Esophagus squamous epithelium (tissue), 5 donors: ENCODE data around the gene LRP2. TPM values are rescaled to one million over a fixed set of nuclear protein-coding genes. Genes with fewer than 3 reads are reported as not detected.

Source experiments
- DNase-seq: peaks from one replicate; lab custom pipeline; 2025; lab: John Stamatoyannopoulos, UW
- H3K27ac ChIP-seq, 4 donors: fragments of 200-600 bp; sonication (generic); one replicate each; pipeline ENCODE4 v1.5.1; 2016 to 2019; ENCODE audit warnings: mild to moderate bottlenecking in 1 of 4
- H3K27me3 ChIP-seq, 4 donors: fragments of 200-600 bp; sonication (generic); 1 replicate in 3 of 4; 2 replicates in 1 of 4; pipeline versions ENCODE4 v1.5.1 to v1.6.0; 2017 to 2021; ENCODE audit warnings: antibody characterized with exemption in 1 of 4
- H3K36me3 ChIP-seq, 3 donors: fragments of 200-600 bp; sonication (generic); one replicate each; pipeline ENCODE4 v1.5.1; 2016 to 2019
- H3K4me1 ChIP-seq, 3 donors: fragments of 200-600 bp; sonication (generic); one replicate each; pipeline ENCODE4 v1.5.1; 2017 to 2019
- H3K4me3 ChIP-seq, 4 donors: fragments of 200-600 bp; sonication (generic); 1 replicate in 3 of 4; 2 replicates in 1 of 4; pipeline ENCODE4 v1.5.1; 2016 to 2019; ENCODE audit warnings: mild to moderate bottlenecking in 2 of 4, moderate library complexity in 1 of 4
- H3K9me3 ChIP-seq, 3 donors: fragments of 200-600 bp; sonication (generic); one replicate each; pipeline ENCODE4 v1.5.1; 2016 to 2019
- CTCF ChIP-seq, 6 experiments: fragments of 450-650 bp in 4 of 6; fragments of 200-600 bp in 2 of 6; sonication (generic) in 2 of 6; IDR thresholded peaks; one replicate each; pipeline ENCODE4 v1.5.1; 2016 to 2019; ENCODE audit warnings: antibody characterized with exemption in 6 of 6, mild to moderate bottlenecking in 4 of 6, moderate library complexity in 4 of 6
- POLR2A ChIP-seq, 4 donors: fragments of 450-650 bp; IDR thresholded peaks; one replicate each; pipeline ENCODE4 v1.6.1; 2017; ENCODE audit warnings: antibody characterized with exemption in 4 of 4, mild to moderate bottlenecking in 4 of 4, moderate library complexity in 3 of 4
- WGBS, 2 donors: methylation state at CpG; one replicate each; pipeline ENCODE4 v1.1.5; 2018; 5-methylcytosine and 5-hydroxymethylcytosine counted together
- intact Hi-C: fragments of 100-400 bp; cut with DNase I; formaldehyde crosslinking; loops from one replicate; pipeline ENCODE4 v1.15.0; 2022
- total RNA-seq, 4 donors: library from RNA; depleted of rRNA; stranded (reverse); fragments of >200 nt; gene quantifications; one replicate each; pipeline ENCODE4 v1.1.0, GENCODE V29; 2016
- donor health status: DM: yes; HTN: yes; CAD: no.

The LRP2 gene
- total RNA-seq, 4 donors from 2014 or later = under 0.01 to 0.04 TPM; not detected in 2

GRCh38 chr2:169260846-169261642, 101.3 kb downstream of the LRP2 start:
- no peaks in the 10 kb centered on the region for H3K4me1 ChIP-seq
- no peak for DNase-seq
- H3K27ac ChIP-seq = no peak overlapping the region
- H3K36me3 ChIP-seq = no peaks in the 10 kb centered on the region
- no peaks in the 10 kb centered on the region for H3K9me3 ChIP-seq
- H3K27me3 ChIP-seq = no peaks in the 10 kb centered on the region
- no peak overlapping the region for H3K4me3 ChIP-seq
- intact Hi-C loops = no loop called here
- TF ChIP-seq POLR2A (IDR thresholded peaks at IDR 0.05) = no peak
- no peak for TF ChIP-seq CTCF (IDR thresholded peaks at IDR 0.05)

- Histone ChIP-seq H3K27ac (no peak overlapping the region), H3K9me3 (no peaks in the 10 kb centered on the region), H3K4me3 (no peak overlapping the region), H3K4me1 (no peaks in the 10 kb centered on the region), H3K36me3 (no peaks in the 10 kb centered on the region), H3K27me3 (no peaks in the 10 kb centered on the region)
- no peak for DNase-seq
- intact Hi-C loops = no loop called here
- WGBS, 2 donors = 71 to 88% methylated on average over 1 of the region's 1 CpG
- TF ChIP-seq POLR2A (IDR thresholded peaks at IDR 0.05) (no peak), CTCF (IDR thresholded peaks at IDR 0.05) (no peak)
Measured at GRCh38 chr2:169260246-169260645, 102.1 kb downstream of the LRP2 start.

- intact Hi-C loops = no loop called here
- Histone ChIP-seq H3K36me3 (no peaks in the 10 kb centered on the region), H3K4me1 (no peaks in the 10 kb centered on the region), H3K27me3 (no peaks in the 10 kb centered on the region), H3K27ac (no peak overlapping the region), H3K4me3 (no peak overlapping the region), H3K9me3 (no peaks in the 10 kb centered on the region)
- no peak for DNase-seq
- no peak for TF ChIP-seq CTCF (IDR thresholded peaks at IDR 0.05)
- no peak for TF ChIP-seq POLR2A (IDR thresholded peaks at IDR 0.05)
- 80 to 90% methylated on average over 5 of the region's 5 CpGs for WGBS, 2 donors
Measured at GRCh38 chr2:169259402-169259801, 102.9 kb downstream of the LRP2 start.

GRCh38 chr2:169258045-169258601, 104.2 kb downstream of the LRP2 start:
- no peaks in the 10 kb centered on the region for H3K9me3 ChIP-seq
- H3K4me3 ChIP-seq = no peak overlapping the region
- WGBS, 2 donors = 53 to 56% methylated on average over 3 of the region's 3 CpGs
- H3K27ac ChIP-seq = no peak overlapping the region
- H3K27me3 ChIP-seq = no peaks in the 10 kb centered on the region
- no peak for DNase-seq
- intact Hi-C loops = no loop called here
- TF ChIP-seq CTCF (IDR thresholded peaks at IDR 0.05) (no peak), POLR2A (IDR thresholded peaks at IDR 0.05) (no peak)
- H3K36me3 ChIP-seq = no peaks in the 10 kb centered on the region
- H3K4me1 ChIP-seq = no peaks in the 10 kb centered on the region

- intact Hi-C loops = no loop called here
- 43 to 71% methylated on average over 4 of the region's 4 CpGs for WGBS, 2 donors
Measured at GRCh38 chr2:169254774-169255173, 107.6 kb downstream of the LRP2 start.

More at GRCh38 chr2:169254774-169255173, 107.6 kb downstream of the LRP2 start:
- DNase-seq = no peak
- no peak overlapping the region for H3K27ac ChIP-seq
- no peaks in the 10 kb centered on the region for H3K9me3 ChIP-seq
- TF ChIP-seq CTCF (IDR thresholded peaks at IDR 0.05) = no peak
- TF ChIP-seq POLR2A (IDR thresholded peaks at IDR 0.05) = no peak
- H3K36me3 ChIP-seq = no peaks in the 10 kb centered on the region
- no peak overlapping the region for H3K4me3 ChIP-seq
- H3K4me1 ChIP-seq = no peaks in the 10 kb centered on the region
- no peaks in the 10 kb centered on the region for H3K27me3 ChIP-seq
